Suppressor macrophage (primary cell): ENCODE results near the gene MPND.
A peak's percentile ranks its signal among the peaks of the same experiment; 100 is the strongest.
"Not testable (repeated sequence)": the region's sequence is repeated elsewhere in the genome, so short reads cannot be mapped to it uniquely, and the experiment has no call there.

Experiments used
- DNase-seq, 4 experiments: peaks; one replicate each; pipeline ENCODE4 v3.0.0-alpha.2; 2020 to 2022

The MPND gene

DNA sequence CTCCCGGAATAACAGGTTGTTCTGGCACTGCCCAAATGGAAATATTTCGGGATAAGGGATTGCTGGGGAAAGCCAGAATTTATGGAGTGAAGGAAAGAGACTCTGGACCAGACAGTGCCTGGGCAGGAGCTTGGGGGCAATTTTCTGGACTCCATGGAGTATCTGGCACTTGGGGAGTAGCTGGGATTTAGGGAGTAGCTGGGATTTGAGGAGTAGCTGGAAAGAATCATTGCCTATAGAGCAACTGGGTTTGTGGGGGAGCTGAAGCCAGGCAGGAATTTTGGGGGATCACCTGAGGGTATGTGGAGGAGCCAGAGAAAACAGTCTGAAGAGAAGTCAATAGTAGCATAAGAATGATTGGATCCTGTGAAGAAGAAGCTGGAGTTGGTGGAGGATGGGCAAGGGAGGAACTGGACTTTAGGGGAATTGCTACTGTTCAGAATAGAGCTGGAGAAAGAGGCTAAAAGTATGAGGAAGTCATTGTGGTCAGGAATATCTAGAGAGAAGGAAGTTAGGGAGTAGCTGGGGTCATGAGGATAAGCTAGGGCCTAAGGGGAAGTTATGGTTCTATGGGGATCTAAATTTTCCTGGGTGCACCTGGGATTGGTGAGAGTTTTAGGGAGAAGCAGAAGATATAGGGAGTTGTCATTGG lies 24.2 kb upstream of the MPND start:
- DNase-seq = peak; percentile 60 to 83 (median 72)

DNA sequence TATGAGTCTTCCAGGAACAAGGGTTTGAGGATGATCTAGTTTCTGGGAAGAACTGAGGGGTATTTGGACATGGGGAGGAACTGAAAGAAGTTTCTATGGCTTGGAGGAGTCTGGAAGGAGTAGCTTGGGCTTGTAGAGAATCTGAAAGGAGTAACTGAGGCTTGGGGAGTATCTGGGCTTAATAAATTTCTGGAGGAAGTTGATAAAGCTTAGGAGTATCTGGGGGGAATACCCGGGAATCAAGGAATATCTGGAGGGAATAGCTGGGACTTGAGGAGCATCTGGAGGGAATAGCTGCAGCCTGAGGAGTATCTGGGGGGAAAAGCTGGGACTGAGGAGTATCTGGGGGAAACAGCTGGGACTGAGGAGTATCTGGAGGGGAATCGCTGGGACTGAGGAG lies 22.9 kb upstream of the MPND start:
- no peak for DNase-seq

DNA sequence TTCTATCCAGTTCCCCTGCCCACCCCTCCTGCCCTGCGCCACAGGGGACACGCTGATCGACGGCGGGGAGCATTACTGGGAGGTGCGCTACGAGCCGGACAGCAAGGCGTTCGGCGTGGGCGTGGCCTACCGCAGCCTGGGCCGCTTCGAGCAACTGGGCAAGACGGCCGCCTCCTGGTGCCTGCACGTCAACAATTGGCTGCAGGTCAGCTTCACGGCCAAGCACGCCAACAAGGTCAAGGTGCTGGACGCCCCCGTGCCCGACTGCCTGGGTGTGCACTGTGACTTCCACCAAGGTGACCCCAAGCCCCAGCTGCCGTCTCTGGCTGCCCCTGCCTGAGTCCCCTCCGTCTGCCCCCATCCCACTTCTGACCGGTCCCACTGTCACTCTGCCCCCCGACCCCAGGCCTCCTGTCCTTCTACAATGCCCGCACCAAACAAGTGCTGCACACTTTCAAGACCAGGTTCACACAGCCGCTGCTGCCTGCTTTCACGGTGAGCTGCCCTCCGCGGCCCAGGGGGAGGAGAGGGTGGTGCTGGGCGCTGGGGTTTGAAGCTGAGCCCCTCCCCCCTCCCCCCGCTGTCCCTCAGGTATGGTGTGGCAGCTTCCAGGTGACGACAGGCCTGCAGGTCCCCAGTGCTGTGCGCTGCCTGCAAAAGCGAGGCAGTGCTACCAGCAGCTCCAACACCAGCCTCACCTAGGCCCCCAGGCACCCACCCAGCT lies 20.3 kb upstream of the MPND start:
- DNase-seq = no peak

DNA sequence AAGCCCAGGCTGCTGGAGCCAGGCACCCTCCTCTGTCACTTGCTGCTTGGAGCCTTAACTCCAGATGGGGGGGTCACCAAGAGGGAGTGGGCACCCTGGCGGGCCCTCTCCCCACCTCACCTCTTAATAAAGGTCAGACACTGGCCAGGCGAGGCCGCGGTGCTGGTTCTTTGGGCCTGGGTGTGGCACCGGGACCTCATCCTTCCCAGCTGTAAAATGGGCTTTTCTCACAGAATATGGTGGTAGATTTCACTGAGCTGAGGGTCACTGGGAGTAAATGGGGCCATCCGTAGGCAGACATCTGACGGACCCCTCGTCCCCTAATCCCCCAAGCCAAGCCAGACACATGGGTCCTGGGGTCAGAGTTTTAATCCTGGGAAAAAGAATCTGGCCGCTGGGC lies 19.7 kb upstream of the MPND start:
- no peak for DNase-seq

DNA sequence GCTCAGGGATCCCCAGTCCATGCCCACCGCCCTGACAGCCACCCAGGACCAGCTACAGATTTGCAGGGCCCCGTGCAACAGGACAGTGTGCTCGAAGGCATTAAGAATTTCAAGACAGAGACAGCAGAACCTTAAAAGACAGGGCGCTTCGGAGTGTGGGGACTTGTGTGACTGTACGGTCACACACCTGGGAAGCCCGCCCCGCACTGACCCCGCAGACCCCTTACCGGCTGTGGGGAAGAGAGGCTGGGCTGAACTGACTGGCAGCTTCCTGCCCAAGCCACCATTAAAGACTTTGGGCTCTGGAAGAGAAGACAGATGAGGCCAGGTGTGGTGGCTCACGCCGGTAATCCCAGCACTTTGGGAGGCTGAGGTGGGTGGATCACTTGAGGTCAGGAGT lies 19.1 kb upstream of the MPND start:
- no peak for DNase-seq

DNA sequence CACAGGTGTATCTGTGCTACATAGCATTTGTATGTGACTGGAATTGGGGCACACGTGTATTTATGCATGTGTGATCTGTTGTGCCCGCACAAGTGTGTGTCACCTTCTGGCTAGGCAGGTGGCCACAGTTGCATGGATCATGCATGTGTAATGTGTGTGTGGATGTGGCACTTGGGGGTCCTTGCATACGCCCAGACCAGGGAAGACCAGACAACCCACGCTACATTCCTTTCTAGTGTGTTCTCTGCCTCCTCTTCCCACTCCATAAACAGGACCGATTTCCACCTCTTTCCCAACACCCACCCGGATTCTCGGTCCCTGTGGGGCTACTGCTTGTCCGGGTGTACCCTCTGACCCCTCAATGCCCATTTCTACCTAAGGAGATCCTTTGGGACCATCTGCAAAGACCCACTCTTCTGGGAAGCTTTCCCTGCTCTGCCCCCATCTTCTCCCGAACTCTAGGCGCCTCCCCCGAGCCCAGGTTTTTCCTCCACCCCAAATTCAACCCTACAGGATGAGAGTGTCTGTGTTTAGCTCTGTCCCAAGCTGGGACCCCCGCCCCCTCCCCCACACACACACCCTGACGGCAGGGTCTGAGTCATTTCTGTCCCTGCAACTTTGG lies 17.0 kb upstream of the MPND start:
- DNase-seq = no peak

DNA sequence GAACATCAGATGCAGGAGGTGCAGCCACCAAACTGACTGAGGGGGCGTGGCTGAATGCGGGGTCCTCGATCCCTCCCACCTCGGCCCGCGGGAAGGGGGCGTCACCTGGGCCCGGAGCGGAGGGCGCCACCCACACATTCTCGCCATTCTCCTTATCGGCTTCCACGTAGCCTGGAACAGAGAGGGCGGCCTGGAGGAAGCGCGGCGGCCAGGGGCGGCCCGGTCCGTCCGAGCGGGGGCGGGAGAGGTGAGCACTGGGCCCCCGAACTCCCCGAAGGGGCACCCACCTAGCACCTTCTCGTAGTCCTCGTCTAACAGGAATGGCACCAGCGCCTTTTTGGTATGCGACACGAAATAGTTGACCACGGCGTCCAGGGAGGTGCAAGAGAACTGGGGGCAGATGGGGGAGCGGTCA lies 16.5 kb upstream of the MPND start:
- no peak for DNase-seq

DNA sequence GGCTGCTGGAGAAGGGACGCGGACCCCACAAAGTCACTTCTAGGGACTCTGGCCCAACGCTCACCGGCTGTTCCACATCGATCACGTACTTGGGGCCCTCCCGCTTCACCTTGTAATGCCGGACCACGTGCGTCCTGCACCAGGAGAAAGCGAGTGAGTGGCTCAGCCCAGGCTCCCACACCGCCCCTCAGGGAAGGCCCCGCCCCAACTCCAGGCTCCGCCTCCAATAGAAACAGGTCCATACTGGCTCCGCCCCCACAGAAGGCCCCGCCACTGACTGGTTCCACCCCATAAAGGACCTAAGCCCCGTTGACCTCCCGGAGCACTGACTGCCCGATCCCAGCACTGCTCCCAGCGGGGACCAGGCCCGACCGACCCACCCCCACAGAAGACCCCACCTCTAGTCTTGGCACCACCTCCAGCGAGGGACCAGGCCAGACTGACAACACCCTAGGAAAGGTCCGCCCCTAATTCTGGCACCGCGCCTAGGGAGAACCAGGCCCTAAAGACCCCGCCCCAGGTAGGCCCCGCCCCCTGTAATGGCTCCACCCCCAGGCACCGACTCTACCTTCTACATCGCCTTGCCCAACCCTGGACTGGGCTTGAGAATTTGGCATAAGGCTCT lies 16.0 kb upstream of the MPND start:
- peak; percentile 34 to 68 (median 53) for DNase-seq

DNA sequence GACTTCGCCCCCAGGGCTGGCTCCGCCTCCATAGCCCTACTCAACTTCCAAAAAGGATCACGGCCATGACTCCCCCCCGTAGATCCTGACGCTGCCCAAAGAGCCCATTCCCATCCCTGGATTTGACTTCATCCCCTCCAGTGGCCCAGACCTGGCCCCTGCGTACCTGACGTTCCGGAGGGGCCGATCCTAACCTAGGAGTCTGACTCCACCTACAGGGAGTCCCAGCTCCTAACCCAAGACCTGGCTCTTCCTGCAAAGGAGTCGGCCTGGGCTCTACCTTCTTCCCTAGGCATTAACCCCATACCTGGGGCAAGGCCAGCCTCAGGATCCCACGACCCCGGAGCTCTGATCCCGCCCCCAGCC lies 15.5 kb upstream of the MPND start:
- no peak for DNase-seq

DNA sequence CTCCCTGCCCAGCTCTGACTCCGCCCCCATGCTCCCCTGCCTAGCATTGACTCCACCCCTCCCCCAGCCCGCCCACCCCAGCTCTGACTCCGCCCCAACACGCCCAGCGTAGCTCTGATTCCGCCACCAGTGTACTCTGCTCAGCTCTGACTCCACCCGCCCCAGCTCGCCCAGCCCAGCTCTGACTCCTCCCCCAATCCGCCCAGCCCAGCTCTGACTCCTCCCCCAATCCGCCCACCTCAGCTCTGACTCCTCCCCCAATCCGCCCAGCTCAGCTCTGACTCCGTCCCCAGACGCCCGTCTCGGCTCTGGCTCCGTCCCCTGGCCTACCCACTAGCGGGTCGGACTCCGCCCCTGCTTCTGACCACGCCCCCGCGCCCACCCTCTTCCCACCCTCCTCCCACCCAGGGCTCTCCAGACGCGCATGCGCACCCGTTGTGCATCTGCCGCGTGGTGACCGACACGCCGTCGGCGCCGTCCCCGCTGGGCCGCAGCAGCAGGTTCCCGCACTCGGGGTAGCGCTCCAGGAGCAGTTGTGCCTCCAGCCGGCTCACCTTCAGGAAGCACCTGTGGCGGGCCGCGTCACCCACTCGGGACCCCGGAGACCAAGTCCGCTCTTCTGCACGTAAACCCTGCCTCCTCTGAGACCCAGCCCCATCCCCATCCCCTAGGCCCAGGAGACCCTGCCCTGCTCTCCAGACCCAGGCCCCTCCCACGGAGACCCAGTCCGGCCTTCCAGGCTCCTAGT lies 14.9 kb upstream of the MPND start:
- peak; percentile 78 to 94 (median 94) for DNase-seq

DNA sequence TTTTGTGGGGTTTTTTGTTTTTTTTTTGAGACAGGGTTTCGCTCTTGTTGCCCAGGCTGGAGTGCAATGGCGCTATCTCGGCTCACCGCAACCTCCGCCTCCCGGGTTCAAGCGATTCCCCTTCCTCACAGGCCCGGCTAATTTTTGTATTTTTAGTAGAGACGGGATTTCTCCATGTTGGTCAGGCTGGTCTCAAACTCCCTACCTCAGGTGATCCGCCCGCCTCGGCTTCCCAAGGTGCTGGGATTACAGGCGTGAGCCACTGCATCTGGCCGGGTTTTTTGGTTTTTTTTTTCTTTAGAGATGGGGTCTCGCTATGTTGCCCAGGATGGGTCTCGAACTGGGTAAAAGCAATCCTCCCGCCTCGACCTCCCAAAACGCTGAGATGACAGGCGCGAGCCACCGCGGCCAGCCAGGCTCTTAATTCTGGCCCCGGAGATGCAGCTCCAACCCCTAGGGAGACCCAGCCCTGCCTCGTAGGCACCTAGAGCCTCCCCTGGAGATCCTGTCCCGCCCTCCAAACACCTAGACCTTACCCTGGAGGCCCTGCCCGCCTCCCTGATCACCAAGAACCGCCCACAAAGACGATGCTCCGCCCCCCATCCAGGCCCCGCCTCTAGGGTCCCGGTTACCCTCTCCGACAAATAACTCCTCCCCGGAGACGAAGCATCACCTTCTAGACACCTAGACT lies 14.2 kb upstream of the MPND start:
- not testable (repeated sequence) for DNase-seq

DNA sequence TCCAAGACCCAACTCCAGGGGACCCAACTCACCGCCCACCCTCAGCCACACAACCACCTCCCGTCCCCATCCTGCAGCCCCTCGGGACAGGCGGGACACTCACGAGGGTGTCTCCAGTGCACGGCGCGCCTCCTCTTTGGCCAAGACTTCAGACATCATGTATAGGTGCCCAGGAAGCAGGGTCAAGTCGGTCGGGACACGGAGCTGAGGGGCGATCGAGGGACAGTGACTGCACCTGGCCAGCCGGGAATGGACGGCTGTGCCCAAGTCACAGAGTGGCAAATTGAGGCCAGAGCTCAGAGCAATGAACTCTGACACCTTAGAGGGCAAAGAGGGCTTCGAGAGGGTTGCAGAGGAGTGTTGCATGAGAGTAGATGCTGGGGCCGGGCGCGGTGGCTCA lies 13.5 kb upstream of the MPND start:
- no peak for DNase-seq

DNA sequence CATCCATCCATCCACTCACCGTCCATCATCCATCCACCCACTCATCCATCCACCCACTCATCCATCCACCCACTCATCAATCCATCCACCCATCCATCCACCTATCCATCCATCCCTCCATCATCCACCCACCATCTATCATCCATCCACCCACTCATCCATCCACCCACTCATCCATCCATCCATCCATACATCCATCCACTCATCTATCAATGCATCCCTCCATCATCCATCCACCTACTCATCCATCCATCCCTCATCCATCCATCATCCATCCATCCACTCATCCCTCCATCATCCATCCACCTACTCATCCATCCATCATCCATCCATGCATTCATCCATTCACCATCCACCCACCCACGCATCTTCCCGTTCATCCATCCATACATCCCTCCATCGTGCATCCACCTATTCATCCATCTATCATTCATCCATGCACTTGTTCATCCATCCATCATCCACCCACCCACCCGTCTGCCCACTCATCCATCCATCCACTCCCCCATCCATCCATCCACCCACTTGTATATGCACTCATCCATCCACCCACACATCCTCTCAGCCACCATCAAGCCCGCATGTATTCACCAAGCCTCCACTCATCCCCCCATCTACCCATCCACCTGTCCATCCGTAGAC lies 8.3 kb upstream of the MPND start:
- no peak for DNase-seq

DNA sequence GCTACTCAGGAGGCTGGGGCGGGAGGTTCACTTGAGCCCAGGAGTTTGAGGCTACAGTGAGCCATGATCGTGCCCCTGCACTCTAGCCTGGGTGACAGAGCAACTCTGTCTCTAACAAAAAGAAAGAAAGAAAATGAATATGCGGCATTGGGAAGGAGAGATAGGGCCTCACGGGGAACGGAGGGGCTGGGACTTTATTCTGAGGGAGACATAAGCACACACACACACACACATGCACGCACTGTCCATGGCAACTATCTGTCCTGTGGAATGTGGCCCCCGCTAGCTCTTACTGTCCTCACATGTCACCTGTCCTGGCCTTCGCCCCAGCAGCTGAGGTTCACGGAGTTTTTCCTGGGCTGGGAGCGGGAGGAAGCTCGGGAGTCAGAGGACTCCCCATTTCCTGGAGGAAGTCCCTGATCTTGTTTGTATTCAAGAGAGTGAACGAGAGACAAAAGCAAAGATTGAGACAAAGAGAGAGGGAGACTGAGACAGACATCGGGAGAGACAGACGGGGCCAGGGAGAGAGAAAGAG lies 5.4 kb upstream of the MPND start:
- DNase-seq = no peak

DNA sequence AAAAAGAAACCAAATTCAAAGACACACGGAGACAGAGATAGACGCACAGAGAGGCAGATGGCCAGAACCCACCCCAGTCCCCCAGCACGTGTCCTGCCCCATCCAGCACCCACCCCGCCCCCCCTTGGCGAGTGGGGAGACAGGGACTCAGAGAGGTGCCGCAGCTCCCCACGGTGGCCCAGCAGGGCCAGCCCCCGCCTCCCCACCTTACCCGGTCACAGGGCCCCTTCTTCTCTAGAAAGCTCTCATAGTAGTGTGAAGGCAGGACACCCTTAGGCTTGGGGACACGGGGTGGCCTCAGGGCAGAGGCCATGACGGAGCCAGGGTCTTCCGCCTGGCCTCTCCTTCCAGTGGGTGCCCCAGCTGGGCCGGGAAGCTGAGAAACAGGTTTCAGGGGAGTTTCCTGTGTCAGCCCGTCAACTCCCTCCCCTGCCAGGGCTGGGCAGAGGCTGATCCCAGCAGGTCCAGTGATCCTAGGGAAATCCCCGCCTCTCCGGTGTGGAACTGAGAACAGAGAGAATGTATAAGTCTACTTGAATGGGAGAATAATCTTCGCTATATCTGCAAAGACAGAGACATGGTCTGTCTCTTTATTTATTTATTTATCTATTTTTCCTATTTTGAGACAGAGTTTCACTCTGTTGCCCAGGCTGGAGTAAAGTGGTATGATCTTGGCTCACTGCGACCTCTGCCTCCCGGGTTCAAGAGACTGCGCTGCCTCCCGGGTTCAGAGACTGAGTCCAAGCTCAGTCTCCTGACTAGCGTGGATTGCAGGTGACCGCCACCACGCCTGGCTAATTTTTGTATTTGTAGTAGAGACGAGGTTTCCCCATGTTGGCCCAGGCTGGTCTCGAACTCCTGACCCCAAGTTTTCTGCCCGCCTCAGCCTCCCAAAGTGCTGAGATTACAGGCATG lies 4.7 kb upstream of the MPND start, which contains the start of gene STAP2:
STAP2 (minus strand) TSS at position 387 of the 915 bp plus-strand sequence; CDS start at position 313, 74 bp downstream.
- DNase-seq = no peak

DNA sequence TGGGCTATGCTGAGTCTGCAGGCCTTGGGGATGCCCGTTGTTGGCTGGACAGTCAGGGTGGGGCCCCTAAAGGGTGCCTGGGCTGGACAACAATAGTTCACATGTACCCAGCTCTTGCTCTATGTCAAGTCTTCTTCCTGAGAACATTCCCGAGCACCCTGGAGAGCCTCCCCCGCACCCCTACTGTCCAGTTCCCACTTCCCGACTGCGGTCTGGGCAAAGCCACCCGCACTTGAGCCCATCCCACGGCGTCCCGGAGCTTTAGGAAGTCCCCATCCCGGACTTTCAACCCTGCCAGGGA lies 1.1 kb upstream of the MPND start:
- no peak for DNase-seq

DNA sequence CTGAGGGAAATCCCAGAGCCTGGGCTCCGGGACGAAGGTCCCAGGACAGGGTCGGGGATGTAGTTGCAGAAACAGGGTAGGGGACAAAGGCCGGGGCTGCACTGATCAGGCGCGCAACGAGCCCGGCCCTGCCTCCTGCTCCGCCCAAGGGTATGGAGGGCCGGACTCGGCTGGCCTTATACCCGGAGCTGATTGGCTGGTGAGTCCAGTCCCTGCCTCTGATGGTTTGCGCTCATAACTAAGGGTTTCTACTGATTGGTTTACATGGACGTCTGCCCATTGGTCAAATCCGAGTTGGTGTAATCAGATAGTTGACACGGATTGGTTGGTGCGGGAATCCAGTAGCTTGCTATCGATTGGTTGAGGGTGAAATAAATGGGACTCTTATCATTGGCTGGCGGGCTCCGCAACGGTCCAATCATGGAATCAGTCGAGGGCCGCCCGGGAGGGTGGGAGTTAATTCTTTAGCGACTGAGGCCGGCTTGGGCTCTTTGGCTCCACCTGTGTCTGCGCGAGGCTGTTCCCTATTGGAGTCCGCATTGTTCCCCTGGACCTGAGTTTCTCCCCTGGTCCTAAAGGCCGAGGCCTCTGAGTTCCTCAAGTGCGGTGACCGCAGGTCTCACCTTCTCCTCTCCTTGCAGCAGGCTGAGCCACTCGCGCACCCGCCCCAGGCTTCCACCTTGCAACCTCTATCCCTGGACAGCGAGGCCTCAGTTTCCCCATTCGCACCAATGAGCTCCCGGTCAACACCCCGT lies 570 bp upstream of the MPND start:
- peak; percentile 97 to 100 (median 99) for DNase-seq

DNA sequence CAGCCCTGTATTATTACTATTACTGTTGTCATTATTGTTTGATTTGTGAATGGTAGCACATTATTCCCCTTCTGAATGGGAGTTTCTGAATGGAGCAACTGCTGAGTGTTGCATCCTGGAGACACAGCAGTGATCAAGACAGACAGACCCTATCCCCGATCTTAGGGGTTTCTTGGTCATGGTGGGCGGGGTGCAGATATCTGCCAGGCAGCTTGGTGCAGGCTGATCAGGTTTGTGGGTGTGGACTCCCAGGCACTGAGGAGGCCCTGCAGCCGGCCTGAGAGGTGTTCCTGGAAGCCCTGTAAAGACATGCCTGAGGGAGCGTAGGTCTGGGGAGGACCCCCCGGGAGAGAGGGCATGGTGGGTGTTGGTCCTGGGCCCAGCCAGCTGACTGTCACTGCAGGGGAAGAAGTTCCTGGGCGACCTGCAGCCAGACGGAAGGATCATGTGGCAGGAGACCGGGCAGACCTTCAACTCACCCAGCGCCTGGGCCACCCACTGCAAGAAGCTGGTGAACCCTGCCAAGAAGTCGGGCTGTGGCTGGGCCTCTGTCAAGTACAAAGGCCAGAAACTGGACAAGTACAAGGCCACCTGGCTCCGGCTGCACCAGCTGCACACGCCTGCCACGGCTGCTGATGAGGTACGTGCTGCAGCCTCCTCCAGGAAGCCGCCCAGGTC lies 2.1 kb downstream of the MPND start:
- DNase-seq = no peak

DNA sequence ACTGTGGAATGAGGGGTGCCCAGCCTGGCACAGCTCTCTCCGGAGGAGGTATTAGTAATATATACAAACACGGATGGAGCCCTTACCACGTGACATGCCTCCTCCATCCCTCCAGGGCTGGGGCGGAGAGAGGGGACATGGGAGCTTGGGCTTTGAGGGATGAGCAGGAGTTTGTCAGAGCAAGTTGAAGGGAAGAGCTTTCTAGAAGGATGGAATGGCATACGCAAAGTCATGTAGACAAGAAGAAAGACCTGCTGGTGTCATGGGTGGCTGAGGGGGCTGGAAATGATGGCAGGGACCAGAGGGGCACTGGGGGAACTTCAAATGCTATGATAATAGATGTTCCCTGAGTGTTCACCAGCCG lies 2.6 kb downstream of the MPND start:
- DNase-seq = no peak
